ENCODE measurements around the gene SLC22A15.
A peak's percentile ranks its signal among the peaks of the same experiment; 100 is the strongest.
"Not testable (repeated sequence)": the region's sequence is repeated elsewhere in the genome, so short reads cannot be mapped to it uniquely, and the experiment has no call there.

SLC22A15 gene

DNA sequence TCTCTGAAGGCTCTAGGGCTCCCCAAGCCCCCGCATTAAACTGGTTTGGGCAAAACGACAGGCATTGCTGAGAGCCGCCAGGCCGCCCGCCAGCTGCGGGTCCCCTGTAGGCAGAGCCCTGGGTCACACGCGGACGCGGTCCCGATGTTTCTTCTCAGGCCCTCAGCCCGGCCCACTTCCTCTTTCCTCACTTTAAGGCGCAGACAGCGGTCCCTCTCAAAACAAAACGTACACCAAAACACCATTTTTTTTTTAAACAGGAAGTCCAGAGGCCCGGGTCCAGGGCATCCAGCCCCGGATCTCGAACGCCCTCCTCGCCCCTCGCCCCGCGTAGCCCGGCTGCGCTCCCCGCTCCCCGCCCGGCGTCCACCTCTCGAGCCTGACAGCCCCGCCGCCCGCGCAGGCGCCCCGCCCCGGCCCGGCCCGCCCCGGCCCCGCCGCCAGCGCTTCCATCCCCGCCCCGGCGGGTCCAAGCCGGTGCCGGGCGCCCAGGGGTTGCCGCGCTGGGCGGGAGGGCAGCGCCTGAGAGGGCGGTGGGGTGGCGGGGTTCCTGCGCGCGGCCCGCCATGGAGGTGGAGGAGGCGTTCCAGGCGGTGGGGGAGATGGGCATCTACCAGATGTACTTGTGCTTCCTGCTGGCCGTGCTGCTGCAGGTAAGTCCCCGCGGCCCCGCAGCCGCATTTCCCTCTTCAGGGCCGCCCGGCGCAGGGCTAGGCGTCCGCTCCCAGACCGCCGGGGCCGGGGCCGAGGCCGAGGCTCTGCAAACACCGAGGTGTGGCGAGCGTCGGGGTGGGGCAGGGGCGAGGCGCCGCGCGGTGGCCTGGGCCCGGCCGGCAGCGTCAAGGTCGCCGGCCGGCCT lies at the start of gene SLC22A15:
Gene SLC22A15 (plus strand): TSS at position 452 of the 859 bp plus-strand sequence. CDS start 115 bp downstream, at position 567.
- DNase-seq (ENCODE audit: low read depth), result peak; percentile 47

DNA sequence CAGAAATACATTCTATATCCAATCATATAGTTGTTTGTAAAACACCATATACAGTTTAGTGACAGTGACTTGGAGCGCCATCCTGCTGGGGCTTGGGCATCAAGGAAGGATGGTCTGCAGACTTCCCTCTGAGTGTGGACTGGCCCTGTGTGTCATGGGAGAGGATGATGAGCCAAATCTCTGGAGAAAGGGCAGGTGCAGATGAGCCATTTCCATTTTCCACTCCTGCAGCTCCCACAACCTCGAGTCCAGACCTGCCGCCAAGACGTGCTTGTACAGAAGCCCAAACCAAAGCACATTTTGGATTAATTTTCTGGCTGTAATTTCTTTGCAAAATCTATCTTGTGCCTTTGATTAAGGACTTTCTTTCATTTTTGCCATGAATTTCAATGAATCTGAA lies 48.3 kb upstream of the SLC22A15 start:
- DNase-seq (ENCODE audit: low read depth), result no peak

DNA sequence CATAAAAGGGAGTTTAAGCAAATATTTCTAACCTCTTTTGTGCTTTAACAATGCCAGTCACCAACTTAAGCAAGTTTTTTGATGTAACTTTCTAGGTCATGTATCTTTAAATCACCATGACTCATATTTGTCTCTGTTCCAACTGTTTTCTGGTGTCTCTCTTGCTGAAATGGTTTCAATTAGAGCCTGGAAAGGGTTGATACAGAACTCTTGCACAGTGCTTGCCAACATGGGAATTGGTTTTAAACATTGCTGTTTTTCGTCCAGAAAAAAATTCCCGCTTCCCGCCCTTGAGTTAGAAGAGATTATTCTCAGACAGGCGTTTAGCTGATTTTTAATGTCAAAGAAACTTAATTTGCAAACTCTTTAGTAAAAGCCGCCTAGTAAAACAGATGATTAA lies 46.4 kb upstream of the SLC22A15 start:
- DNase-seq (ENCODE audit: low read depth), result no peak

DNA sequence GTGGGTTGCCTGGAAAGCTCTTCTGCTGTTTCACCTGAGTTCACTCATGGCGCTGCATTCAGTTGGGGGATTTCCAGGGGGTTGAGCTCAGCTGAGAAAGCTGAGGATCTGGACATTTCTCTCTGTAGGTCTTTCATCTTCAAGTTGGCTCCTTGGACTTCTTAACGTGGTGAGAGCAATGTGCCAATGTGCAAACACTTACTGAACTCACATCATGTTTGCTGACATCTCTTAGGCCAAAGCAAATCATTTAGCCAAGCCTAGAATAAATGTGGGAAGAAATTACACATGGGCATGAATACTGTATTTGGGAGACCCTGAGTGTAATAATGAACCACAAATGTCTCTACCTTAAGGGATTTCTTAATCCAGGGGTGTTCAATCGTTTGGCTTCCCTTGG lies 42.7 kb upstream of the SLC22A15 start:
- DNase-seq (ENCODE audit: low read depth), result no peak

DNA sequence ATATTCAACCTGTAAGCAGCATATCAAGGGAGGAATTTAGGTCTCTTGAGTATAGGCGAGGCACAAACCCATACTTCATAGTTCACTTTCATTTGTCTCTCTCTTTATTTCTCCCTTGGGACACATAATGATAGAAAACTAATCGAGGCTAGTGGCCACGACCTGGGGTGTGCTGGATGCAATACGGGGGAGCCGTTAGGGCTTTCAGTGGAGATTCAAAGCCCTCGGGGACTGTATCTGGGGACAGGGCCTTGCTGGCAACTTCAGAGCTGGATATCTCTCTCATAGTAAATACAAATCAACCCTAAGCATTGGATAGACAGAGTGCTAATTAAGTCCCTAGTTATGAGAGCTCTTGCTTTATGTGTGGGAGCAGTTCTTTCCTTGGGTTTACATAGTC lies 36.9 kb upstream of the SLC22A15 start:
- no peak for DNase-seq (ENCODE audit: low read depth)

DNA sequence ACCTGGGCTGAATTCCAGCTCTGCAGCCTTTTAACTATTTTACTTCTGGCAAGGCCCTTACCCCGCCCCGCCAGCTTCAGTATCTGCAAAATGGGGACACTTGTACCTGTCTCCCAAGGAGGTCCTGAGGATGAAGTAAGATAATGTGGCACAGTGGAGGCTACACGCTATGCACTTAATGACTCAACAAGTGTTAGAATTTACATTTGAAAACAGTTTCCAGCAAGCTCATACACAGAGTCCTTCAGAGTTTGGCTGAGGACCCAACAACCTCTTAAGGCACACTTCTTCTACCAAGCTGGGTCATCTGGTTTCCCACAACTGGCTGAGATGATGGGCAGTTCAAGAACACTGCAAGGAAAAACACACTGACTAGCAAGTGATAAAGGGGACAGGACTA lies 30.2 kb upstream of the SLC22A15 start:
- no peak for DNase-seq (ENCODE audit: low read depth)

DNA sequence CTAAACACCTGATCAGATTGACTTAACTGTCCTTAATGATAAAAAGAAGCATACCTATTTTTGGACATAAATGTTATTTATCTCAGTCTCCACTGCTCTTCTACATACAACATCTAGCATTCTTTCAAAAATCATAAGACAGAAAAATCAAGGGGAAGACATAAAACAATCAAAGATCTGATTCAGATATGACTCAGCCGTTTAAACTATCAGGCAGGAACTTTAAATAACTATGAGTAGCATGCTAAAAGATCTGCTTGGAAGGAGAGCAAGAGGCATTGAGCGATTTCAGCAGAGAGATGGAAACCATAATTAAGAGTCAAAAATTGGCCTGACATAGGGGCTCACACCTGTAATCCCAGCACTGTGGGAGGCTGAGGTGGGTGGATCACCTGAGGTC lies 27.2 kb upstream of the SLC22A15 start:
- DNase-seq (ENCODE audit: low read depth), result no peak

DNA sequence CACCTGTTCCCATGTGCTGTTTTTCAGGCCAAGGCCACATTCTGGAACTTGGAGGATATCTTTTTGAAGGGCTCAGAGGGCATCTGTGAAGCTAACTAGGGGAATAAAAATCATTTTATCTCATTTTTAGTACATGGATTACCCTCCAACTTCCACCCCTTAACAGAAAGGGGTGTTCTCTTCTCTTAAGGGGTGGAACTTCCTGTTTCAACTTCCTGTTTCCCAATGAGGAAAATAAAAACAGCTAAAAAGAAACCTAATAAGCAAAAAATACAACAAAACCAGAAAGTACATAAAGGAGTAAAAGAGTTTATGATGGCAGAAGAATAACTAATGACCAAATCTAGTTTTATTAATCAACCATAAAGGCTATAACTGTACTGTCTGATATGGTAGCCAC lies 24.8 kb upstream of the SLC22A15 start:
- DNase-seq (ENCODE audit: low read depth), result no peak

DNA sequence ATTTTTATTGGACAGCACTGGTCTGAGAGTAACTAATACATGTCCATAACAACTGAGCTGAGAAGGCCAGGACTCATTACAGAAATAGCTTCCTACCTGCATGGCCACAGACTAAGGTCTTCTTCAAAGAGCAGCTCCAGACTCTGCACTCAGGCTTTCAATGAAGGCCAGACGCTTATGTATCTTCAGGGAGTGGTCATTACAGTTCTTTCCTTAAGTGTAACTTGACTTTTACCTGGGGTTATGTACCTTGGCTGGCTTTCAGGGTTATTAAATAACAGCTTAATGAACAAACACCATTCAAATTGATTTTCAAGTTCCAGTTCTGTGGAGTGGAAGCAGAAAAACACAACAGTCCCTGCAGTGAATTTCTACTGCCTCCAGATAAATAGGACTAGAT lies 23.8 kb upstream of the SLC22A15 start:
- DNase-seq (ENCODE audit: low read depth), result no peak

DNA sequence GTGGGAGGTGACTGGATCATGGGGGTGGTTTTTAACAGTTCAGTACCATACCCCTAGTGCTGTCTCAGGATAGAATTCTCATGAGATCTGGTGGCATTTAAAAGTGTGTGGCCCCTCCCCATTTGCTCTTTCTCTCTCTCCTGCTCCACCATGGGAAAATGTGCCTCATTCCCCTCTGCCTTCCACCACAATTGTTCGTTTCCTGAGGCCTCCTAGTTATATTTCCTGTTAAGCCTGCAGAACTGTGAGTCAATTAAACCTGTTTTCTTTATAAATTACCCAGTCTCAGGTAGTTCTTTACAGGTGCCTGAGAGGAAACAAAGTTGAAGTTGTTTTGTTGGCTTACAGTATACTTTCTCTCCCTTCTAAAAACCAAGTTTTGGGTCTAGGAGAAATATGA lies 23.1 kb upstream of the SLC22A15 start:
- DNase-seq (ENCODE audit: low read depth), result no peak

DNA sequence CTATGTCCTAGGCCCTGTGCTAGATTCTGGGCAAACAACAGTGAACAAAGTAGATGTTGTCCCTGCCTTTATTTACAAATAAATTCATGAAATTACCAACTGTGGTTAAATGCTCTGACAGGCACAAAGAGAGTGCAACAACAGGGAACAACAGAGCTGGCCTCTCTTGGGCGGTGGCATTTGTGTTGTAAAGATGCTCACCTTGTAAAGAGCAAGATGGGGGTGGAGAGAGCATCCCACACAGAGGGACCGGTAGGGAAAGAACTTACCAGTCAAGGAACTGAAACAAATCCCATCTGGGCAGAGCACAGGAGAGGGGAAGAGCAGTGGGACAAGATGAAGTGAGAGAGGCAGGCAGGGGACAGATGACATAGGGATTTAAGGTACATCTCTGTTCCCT lies 21.6 kb upstream of the SLC22A15 start:
- DNase-seq (ENCODE audit: low read depth), result no peak

DNA sequence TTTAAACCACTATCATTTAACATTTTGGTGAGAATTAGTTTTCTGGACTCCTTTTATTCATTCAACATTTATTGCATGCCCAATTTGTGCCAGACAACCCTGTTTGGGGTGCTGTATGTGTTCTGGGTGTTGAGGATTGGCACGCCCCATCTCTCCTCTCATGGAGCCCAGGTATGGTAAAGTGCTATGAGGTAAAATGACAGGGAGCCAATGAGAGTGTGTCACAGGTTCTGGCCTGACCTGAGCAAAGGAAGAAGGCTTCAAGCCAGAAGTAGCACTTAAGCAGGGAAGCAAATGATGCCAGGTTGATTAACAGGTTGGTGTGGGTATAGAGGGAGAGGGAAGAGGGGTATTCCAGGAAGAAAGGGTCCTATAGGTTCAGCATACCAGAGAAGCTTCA lies 21.1 kb upstream of the SLC22A15 start:
- no peak for DNase-seq (ENCODE audit: low read depth)

DNA sequence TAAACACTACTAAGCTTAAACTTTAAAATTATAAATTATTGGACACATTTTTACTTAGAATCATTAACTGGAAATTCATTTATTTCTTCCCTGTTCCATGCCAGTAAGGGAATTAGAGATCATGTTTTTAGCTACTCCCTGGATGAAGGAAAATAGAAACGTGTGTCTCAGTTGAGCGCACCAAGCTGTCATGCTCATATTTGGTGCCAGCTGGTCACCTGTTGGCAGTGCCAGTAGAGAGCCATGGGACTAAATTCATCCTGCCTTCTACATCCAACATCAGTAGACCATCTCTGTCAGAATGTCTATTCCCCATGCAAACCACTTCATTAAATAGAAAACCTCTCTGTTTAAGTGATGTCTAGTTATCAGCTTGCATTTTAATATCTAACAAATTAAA lies 17.4 kb upstream of the SLC22A15 start:
- DNase-seq (ENCODE audit: low read depth), result no peak

DNA sequence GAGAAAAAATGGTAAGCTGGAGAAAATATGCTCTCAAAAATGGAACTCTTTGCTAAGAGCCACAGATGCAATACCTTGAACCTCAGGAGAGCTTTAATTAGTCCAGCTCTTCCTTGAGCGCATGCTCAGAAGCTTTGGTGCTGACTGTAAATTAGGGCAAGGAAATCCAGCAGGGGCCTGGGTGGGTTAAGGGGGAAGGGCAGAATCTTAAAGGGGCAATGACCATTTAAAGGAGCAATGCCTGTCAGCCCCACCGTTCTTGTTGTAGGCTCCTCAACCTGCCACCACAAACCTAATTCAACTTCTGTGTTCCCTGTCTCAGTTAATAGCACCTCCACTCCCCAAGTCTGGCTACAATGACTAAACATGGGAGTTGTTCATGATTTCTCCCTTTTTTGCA lies 6.8 kb upstream of the SLC22A15 start:
- no peak for DNase-seq (ENCODE audit: low read depth)

DNA sequence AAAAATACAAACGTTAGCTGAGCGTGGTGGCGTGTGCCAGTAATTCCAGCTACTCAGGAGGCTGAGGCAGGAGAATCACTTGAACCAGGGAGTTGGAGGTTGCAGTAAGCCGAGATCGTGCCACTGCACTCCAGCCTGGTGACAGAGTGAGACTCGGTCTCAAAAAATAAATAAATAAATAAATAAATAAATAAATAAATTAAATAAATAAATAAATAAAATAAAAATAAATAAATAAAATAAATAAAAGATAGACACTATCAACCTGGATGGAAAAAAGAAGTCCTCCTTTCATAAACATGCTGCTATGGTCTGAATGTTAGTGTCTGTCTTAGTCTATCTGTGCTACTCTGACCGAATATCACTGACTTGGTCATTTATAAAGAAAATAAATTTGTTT lies 4.5 kb upstream of the SLC22A15 start:
- DNase-seq (ENCODE audit: low read depth), result not testable (repeated sequence)

DNA sequence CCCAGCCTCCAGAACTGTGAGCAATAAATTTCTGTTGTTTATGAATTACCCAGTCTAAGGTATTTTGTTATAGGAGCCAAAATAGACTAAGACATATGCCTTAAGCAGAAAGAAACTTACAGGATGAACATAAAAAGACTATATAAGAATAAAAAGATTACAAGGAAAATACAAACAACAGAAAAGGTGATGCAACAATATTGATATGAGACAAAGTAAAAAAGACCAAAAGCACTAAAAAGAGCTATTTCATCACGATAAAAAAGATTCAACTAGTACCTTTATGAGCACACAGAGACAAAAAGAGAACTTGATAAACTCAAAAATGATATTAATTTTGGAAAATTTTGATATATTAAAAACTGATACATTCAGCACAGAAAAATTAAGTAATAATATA lies 3.2 kb upstream of the SLC22A15 start:
- no peak for DNase-seq (ENCODE audit: low read depth)

DNA sequence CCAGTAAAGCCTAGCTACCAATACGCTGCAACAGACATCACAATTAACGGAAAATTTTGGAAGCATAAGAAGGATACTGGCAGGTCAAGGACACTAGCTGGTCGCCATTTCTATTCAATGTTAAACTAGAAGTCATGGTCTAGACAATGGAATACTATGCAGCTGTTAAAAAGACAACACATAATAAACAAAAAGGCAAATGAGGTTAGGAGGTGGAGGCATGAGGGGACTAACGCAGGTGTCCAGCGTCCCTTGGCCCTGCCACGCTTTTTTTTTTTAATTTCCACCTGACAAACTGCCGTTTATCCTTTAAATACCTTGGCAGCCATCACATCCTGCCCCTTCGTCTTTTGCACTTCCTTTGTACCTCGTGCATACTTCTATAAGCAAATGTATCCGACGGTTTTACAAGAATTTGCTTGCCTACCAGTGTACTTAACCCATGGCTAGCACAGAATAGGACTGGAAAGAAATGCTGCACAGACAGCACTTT lies 698 bp upstream of the SLC22A15 start:
- no peak for DNase-seq (ENCODE audit: low read depth)

DNA sequence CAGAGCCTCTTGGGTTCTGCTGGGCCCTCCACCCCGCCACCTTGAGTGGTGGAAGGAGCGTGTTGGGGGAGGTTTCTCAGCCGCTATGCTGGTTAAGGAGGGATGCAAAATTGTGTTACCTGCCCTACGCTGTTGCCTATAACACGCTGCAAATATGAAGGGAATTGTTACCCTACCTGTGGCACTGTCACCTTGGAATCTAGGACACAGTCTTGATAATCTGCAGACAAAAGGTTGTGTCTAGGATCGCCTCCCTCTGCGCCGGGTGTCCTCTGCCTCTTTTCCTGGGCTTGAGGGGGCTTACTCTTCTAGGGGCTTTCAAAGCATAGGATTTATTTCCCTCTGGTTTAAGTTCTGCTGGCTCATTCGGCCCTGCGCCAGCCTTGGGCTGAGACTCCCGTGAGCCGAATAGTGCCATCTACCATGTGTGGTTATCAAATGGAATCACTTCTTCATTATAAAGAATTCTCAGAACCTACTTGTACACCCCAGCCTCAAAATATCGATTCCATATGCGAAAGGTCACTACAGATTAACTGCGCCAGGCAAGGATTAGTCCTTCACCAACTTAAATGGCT lies 697 bp downstream of the SLC22A15 start:
- DNase-seq (ENCODE audit: low read depth), result no peak

DNA sequence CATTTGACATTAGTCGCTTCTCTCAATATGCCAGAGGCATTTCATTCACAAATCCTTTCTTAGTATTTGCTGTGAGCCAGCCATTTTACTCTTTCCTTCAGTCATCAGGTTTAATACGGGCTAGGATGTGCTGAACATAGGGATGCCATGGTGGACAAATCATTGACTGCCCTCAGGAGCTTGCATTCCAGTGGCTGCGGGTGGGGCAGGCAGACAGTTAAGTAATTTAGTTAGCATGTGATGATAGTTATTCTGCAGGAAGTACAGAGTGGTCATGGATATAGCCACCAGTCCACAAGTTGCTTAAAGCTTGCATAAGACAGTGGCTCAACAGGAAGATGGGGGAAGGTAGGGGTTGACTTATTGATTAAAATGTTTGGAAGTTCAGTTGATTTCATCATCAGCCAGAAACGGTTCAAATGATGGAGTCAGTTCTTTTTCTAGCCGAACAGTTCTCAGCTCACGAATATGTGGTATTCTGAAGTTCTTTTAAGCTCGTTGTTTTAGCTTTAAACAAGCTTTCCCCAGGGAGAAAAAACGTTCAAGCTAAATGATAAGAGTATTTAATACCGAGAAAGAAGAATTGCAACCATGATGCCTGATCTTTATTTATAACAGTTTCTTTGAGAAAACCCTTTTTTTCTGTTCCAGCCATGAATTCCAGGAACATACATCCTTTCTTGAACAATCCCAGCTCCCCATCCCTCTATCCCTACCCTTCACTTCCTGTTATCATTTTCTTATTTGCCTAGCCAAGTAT lies 1.4 kb downstream of the SLC22A15 start:
- peak; percentile 41 for DNase-seq (ENCODE audit: low read depth)

DNA sequence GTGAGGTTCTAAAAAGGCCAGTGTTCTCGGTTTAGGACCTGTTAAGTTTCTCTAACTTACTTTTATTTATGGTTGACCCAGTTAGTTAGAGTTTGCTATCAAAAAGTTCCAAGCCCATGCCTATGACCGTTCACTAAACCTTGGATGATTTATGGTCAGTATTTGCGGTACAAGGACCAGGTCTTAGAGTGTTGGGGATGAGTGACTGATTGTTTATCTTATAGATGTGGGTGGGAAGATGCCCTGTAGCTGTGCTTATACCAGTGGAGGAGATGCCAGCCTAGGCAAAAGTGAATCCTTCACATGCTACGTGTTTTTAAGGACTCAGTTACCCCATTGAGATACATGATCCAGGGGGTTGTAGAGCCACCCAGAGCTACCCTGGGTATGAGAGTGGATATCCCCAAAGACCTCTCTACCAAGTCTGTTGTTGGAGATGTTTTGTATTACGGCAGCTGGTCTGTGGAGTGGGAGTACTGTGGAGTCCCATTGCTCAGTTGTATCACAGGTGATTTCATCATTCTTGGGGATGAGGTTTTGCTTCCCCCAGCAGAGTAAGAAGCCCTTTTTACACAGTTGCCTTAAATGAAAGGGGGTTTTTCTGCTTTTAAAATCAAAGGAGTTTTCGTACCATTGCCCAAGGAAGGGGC lies 2.1 kb downstream of the SLC22A15 start:
- no peak for DNase-seq (ENCODE audit: low read depth)

DNA sequence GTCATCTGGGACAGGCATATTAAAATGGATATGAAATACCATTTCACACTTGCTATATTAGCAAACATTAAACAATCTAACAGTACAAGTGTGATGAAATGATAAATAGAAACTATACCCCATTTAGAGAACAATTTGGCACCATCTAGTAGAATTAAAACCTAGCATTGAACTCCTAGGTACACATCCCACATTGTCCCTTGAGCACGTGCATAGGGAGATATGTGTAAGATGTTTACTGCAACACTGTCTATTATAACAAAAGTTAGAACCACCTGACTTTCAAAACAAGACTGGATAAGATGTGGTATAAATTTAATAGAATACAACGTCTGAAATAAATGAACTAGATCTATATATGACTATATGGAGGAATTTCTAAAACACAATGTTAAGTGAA lies 3.8 kb downstream of the SLC22A15 start:
- no peak for DNase-seq (ENCODE audit: low read depth)

Measured in HS-27A (cell line).